Brain microvascular endothelial cell (primary cell): ENCODE results near the gene RHBDL1.
A peak's percentile ranks its signal among the peaks of the same experiment; 100 is the strongest.

Source experiments
- DNase-seq: peaks from one replicate; pipeline ENCODE4 v3.0.0-alpha.2; 2020
- H3K27ac ChIP-seq: fragments of 250-450 bp; sonication (Bioruptor Pico); 2 replicates; pipeline ENCODE4 v1.5.1; 2020; ENCODE audit warnings: mild to moderate bottlenecking, moderate library complexity
- H3K27me3 ChIP-seq: fragments of 250-450 bp; sonication (Bioruptor Pico); replicated peaks from 2 replicates; pipeline ENCODE4 v1.5.1; 2020; ENCODE audit warnings: mild to moderate bottlenecking
- H3K36me3 ChIP-seq: fragments of 250-450 bp; sonication (Bioruptor Pico); replicated peaks from 2 replicates; pipeline ENCODE4 v1.5.1; 2020; ENCODE audit warnings: mild to moderate bottlenecking
- H3K4me3 ChIP-seq: 2 replicates; pipeline ENCODE4 v1.5.1; 2011; ENCODE audit warnings: low read depth, mild to moderate bottlenecking, control low read depth, low read length, moderate library complexity
- CTCF ChIP-seq: IDR thresholded peaks from 2 replicates; pipeline ENCODE4 v1.5.1; 2011; ENCODE audit warnings: low read depth, mild to moderate bottlenecking, moderate library complexity, low read length, control low read depth, inconsistent platforms; ENCODE audit errors: missing control alignments
- in situ Hi-C: cut with HindIII; loops from 2 replicates; pipeline ENCODE4 v1.10.0; 2017; ENCODE audit warnings: low sequenced_read_pairs, low pct_ligation_motif_present

RHBDL1 gene

GRCh38 chr16:707062-707538 lies 31.6 kb downstream of the RHBDL1 start:
- no peak for DNase-seq
- Histone ChIP-seq H3K36me3 (no peaks in the 10 kb centered on the region), H3K27me3 (peaks cover 52% of the 10 kb centered on the region), H3K27ac (no peak overlapping the region), H3K4me3 (no peak overlapping the region)
- in situ Hi-C loops = loop anchor here (25.0 kb wide), 1 partner anchor 280 kb away; the partner anchor contains the start of gene SOX8
- no peak for TF ChIP-seq CTCF

GRCh38 chr16:708019-708418 lies 32.5 kb downstream of the RHBDL1 start:
- DNase-seq = no peak
- TF ChIP-seq CTCF = no peak
- peaks cover 42% of the 10 kb centered on the region for H3K27me3 ChIP-seq
- in situ Hi-C loops = loop anchor here (25.0 kb wide), 1 partner anchor 279 kb away; the partner anchor contains the start of gene SOX8
- no peak overlapping the region for H3K4me3 ChIP-seq
- no peaks in the 10 kb centered on the region for H3K36me3 ChIP-seq
- H3K27ac ChIP-seq = no peak overlapping the region

- no peaks in the 10 kb centered on the region for H3K36me3 ChIP-seq
- peaks cover 33% of the 10 kb centered on the region for H3K27me3 ChIP-seq
- no peak overlapping the region for H3K27ac ChIP-seq
- in situ Hi-C loops = loop anchor here (25.0 kb wide), 1 partner anchor 278 kb away; the partner anchor contains the start of gene SOX8
- TF ChIP-seq CTCF = no peak
- DNase-seq = no peak
- no peak overlapping the region for H3K4me3 ChIP-seq
Measured at GRCh38 chr16:708959-709358, 33.5 kb downstream of the RHBDL1 start.

GRCh38 chr16:709566-710499 lies 34.4 kb downstream of the RHBDL1 start:
- peak; percentile 96 for DNase-seq
- no peak for TF ChIP-seq CTCF
- Histone ChIP-seq H3K4me3 (no peak overlapping the region), H3K27ac (no peak overlapping the region), H3K27me3 (peaks cover 24% of the 10 kb centered on the region), H3K36me3 (no peaks in the 10 kb centered on the region)
- in situ Hi-C loops = loop anchor here (25.0 kb wide), 1 partner anchor 277 kb away; the partner anchor contains the start of gene SOX8

GRCh38 chr16:710500-711075 lies 35.1 kb downstream of the RHBDL1 start:
- no peak for DNase-seq
- H3K4me3 ChIP-seq = no peak overlapping the region
- H3K27me3 ChIP-seq = peaks cover 19% of the 10 kb centered on the region
- TF ChIP-seq CTCF = no peak
- no peaks in the 10 kb centered on the region for H3K36me3 ChIP-seq
- in situ Hi-C loops = loop anchor here (25.0 kb wide), 1 partner anchor 277 kb away; the partner anchor contains the start of gene SOX8
- H3K27ac ChIP-seq = no peak overlapping the region
